Stomach (tissue), 4 donors: ENCODE measurements around the gene CTNNA1.

ENCODE experiments used
- CTCF ChIP-seq, 7 experiments: fragments of 450-650 bp in 4 of 7; fragments of 200-600 bp in 3 of 7; sonication (generic) in 3 of 7; IDR thresholded peaks; one replicate each; pipeline ENCODE4 v1.5.1; 2016 to 2019; ENCODE audit warnings: antibody characterized with exemption in 7 of 7, control low read depth in 2 of 7, mild to moderate bottlenecking in 1 of 7
- POLR2AphosphoS5 ChIP-seq, 3 donors: sonication (generic); formaldehyde crosslinking; IDR thresholded peaks; one replicate each; pipeline ENCODE4 v1.6.1; 2016; ENCODE audit warnings: antibody characterized with exemption in 3 of 3

DNA sequence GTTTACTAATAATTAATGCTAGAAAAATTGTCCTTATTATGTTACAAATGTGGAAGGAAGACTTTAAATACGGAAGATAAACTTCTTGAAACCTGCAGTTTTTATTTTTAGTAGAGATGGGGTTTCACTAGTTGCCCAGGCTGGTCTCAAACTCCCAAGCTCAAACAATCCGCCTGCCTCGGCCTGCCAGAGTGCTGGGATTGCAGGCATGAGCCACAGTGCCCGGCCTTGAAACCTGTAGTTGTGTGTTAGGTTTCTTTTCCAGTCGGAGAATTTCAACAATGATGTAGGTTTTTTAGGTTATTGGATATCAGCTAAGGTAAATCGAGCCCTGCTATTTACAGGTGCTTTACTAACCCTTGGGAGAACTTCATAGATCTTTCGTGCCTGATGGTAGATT lies 30.8 kb downstream of the CTNNA1 start:
- TF ChIP-seq POLR2AphosphoS5 (IDR thresholded peaks at IDR 0.05) (no peak), CTCF (IDR thresholded peaks at IDR 0.05) (no peak)
